HK-2 (cell line): Measurements from ENCODE around the gene CST3.
"Not testable (repeated sequence)": the region's sequence is repeated elsewhere in the genome, so short reads cannot be mapped to it uniquely, and the experiment has no call there.

Experiments
- DNase-seq: peaks from one replicate; pipeline ENCODE4 v3.0.0-alpha.2; 2018; ENCODE audit not compliant: unreplicated experiment

CST3 gene

DNA sequence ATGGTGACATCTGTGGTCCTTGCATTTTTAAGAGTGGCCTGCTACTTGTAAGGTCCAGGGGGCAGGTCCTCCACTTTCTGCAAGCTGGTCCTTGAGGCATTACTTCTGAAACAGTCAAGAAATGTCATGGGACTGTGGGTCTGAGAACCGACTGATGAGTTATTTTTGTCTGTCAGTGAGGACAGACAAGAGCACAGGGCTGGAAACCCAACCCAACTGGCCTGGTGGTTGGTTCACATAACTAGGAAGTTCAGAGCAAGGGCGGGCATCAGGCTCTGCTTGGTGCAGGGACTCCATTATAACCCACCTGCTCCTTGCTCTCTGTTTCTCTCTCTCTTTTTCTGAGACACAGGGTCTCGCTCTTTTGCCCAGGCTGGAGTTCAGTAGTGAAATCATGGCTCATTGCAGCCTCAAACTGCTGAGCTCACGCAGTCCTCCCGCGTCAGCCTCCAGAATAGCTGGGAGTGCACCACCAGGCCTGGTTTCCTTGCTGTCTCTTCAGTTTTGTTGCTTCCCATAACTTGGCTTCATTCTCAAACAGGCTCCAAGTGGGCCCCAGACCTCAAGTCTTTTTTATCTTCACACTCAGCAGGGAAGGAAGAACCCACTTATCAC lies 9.2 kb downstream of the CST3 start:
- DNase-seq: no peak

DNA sequence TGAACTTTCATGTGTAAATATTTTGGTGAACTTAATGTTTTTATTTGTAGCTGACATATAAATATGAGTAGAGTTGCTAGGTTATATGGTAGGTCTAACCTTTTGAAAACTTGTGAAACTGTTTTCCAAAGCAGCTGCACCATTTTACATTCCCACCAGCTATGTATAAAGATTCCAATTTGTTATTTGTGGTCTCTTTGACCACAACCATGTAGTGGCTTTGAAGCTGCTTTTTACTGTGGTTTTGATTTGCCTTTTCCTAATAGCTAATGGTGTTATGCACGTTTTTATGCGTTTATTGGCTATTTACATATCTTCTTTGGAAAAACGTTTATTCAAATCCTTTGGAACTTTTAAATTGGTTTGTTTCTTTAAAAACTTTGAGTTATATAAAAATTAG lies 10.3 kb downstream of the CST3 start:
- no peak for DNase-seq

DNA sequence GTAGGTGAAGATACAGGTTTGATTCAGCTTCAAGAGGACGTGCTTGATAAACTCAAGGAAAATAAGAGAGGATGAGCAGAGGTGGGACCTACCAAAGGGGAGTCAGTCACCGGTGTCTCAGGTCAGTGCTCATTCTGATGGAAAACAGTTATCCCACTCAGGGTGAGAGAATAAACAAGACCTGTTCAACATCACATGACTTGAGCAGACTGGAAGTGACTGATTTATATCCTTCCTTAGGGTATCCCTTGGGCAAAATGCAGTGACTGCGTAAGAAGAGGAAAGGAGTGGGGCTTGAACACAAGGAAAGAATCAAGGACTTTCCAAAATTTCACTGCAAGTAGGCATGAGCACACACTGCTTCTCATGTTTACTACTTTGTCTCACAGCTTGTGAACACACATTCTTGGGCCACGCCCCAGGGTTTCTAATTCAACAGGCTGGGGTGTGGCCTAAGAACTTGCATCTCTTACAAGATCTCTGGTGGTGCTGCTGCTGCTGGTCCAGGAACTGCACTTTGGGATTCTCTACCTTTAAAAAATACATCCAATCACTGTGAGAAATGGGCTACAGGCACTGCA lies 11.6 kb downstream of the CST3 start:
- no peak for DNase-seq

DNA sequence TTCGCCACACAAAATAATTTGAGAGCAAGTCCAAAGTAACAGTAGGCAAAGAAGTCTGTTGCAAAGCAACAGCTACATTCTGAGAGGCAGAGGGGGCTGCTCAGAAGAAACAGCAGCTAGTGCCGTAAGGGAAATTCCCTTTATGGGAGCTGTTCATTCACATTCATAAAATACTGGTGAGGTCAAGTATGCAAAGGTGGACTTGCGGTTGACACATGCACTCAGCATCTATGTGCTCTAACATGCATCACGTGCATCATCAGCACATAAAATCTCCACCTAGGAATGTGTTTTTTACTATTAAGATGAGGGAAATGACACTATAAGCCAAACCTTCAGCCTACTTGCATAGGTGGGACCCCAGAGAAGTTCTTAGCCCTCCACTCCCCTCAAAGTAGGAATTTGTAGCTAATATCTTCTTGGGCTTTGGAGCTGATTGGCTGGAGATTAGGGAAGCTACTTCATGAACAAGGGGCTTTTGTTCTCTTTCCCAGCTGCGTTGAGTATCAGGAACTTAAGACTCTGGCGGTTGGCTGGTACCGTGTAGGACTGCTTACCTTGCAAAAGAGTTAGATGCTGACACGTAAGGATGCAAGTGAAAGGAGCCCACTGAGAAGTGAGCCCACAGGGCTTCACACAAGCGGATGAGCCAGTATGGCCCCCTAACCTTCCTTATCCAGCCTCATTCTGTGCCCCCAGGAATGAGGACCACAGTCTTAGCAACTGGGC lies 12.4 kb downstream of the CST3 start:
- DNase-seq: no peak

DNA sequence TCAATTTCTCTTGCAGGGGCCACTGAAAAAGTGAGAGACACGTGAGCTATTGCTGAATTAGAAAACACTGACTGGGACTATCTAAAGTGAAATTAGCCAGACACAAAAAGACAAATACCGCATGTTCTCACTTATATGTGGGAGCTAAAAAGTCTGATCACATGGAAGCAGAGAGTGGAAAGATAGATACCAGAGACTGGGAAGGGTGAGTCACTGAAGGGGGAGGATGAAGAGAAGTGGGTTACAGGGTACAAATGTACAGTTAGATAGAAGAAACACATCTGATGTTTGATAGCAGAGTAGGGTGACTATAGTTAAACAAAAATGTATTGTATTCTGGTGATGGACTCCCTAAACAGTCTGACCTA lies 13.4 kb downstream of the CST3 start:
- DNase-seq: no peak

DNA sequence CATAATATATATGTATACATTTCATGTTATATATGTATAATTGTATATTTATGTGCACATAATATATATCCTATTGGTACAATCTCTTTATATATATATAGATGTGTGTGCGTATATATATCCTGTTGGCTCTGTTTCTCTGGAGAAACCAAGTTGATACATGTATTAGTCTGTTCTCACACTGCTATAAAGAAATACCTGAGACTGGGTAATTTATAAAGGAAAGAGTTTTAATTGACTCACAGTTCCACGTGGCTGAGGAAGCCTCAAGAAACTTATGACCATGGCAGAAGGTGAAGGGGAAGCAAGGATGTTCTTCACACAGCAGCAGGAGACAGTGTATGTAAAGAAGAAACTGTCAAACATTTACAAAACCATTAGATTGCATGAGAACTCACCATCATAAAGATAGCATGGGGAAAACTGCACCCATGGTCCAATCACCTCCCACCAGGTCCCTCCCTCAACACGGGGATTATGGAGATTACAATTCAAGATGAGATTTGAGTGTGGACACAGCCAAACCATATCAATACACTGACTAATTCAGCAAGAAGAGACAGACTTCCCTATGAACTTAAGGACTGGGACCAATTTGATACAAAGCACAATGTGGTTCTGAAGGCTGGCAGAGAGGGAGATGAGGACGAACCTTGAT lies 14.0 kb downstream of the CST3 start:
- no peak for DNase-seq

DNA sequence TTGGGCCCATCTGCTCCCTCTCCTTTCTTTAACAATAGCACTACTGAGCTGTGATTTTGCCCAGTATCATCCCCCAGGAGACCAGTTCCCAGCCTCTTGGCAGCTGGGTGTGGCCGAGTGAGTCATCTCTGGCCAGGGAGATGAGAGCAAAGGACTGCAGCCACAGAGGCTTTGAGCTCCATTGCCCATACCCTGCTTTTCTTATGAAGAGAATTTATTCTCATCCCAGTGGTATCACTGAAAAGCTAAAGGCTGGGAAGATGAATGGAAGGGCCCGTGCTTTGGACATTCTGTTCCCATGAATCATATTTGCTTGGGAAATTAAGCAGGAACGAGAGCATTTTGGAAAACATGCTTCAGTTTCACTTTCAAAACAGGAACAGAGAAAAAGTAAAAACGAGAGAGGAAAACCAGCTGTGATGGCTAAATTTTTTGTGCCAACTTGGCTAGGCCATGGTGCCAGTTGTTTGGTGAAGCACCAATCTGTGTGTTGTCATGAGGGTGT lies 14.9 kb downstream of the CST3 start:
- peak; percentile 51 for DNase-seq

DNA sequence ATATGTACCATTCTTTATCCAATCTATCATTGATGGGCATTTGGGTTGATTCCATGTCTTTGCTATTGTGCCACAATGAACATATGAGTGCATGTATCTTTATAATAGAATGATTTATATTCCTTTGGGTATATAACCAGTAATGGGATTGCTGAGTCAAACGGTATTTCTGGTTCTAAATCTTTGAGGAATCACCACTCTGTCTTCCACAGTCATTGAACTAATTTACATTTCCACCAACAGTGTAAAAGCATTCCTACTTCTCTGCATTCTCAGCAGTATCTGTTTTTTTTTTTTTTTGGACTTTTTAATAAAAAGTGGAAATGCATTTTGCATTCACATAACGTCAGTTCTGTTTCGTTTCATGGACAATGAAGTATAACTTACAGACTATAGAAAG lies 15.4 kb downstream of the CST3 start:
- DNase-seq: not testable (repeated sequence)

DNA sequence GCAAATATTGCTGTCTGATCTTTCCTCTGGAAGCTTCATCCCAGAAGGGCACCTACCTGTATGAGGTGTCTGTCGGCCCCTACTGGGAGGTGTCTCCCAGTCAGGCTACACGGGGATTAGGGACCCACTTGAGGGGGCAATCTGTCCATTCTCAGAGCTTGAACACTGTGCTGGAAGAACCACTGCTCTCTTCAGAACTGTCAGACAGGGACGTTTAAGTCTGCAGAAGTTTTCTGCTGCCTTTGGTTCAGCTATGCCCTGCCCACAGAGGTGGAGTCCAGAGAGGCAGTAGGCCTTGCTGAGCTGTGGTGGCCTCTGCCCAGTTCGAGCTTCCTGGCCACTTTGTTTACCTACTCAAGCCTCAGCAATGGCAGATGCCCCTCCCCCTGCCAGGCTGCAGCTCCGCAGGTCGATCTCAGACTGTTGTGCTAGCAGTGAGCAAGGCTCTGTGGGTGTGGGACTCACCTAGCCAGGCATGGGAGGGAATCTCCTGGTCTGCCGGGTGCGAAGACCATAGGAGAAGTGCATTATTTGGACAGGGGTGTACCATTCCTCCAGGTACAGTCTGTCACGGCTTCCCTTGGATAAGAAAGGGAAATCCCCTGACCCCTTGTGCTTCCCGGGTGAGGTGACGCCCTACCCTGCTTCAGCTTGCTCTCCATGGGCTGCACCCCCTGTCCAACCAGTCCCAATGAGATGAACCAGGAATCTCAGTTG lies 16.9 kb downstream of the CST3 start:
- not testable (repeated sequence) for DNase-seq

DNA sequence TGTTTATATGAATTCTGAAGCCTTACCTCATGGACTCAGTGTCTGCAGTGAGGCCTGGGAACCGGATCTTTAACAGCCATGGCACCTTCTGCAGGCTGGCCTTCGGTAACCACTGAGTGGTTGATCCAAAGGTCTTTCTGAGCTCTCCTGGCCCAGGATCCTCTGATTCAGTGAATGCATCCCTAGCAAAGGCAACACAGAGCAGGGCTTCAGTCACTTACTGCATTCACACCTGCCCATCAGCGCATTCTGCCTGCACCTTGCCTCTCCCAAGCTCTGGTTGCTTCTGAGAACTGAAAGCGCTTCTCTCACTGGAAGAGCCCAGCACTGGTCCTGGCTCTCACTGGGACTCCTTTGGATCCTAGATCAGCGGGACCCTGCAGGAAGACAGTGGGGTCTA lies 23.6 kb downstream of the CST3 start:
- DNase-seq: no peak

DNA sequence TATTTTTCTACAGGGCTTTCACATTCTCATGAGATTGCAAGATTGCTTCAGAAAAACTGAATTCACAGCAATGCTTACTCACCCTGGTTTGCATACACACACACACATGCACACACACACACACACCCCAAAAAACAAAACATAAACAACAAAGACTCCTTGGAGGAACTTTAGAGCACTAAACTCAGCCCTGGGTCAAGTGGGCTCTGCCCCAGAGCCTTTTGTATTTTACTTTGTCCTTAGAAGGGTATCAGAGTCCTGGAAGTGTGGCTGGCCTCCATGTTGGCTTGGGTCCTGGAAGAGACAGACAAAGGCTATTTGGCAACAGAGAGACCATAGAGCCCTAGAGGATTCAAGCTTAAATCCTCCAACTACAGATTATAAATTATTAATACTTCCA lies 24.1 kb downstream of the CST3 start:
- no peak for DNase-seq

DNA sequence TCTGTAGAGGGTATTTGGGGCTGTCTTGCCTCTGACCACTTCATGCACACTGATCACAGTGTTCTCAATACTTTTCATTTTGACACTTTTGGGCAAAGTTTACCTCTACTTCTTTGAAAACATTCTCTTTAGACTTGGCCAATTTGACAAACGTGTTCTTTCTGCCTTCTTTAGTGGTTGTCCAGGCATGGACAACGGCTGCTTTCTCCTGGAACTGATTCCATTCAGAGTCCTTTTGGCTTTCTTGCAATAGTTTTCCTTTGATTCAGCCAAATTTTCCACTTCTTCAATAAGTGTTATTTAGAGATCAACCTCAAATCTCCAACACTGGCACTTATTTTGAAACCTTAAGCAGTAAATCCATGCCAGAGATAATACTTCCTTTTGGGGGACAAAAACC lies 25.4 kb downstream of the CST3 start:
- no peak for DNase-seq

DNA sequence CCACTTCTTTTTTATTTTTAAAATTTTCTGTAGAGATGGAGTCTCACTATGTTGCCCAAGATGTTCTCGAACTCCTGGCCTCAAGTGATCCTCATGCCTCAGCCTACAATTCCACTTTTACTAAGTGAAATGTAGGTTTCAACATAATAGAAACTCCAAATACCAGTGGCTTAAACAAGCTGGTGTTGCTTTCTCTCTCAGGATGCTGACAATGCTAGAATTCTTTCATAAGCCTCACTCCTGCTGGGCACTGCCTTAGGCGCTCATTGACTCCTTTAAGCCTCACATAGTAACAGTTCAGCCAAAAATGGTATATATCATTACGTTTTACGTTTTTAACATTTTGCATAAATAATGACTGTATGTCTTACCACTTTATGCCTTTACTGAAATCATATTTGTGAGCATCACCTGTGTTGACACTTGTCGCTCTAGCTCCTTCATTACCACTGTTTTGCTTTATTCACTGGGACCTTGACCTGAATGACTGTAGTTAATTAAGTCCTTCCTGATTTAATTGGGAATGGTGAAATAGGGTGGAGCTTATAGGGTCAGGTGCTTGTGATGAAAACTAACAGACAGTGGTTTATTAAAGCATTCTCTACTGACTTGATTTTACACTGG lies 28.2 kb downstream of the CST3 start:
- no peak for DNase-seq

DNA sequence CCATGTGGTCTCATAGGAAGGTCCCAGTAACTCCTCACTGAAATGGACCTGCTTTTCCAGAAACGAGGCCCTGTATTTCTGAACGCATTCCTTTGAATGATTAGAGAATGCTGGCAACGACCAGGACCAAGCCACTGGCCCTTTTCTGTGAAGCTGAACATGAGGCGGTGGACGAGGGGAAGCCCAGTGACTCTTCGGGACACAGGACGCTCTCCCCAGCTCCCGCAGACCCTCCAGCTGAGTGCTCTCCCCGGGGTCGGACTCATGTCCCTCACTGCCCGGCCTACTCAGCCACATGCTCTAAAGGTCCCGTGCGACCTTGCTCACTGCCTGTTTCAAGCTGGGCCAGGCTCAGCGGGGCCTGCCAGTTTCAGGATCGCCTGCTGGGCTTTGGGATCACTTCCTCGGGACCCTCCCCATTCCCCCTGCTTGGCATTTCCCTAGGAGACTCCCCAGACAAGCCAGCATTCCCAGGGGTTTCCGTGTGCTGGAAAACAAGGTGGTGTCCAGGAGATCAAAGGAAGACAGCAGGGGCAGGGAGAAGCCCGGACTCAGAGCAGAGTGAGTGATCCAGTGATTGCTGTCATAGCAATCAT lies 29.4 kb downstream of the CST3 start:
- no peak for DNase-seq

DNA sequence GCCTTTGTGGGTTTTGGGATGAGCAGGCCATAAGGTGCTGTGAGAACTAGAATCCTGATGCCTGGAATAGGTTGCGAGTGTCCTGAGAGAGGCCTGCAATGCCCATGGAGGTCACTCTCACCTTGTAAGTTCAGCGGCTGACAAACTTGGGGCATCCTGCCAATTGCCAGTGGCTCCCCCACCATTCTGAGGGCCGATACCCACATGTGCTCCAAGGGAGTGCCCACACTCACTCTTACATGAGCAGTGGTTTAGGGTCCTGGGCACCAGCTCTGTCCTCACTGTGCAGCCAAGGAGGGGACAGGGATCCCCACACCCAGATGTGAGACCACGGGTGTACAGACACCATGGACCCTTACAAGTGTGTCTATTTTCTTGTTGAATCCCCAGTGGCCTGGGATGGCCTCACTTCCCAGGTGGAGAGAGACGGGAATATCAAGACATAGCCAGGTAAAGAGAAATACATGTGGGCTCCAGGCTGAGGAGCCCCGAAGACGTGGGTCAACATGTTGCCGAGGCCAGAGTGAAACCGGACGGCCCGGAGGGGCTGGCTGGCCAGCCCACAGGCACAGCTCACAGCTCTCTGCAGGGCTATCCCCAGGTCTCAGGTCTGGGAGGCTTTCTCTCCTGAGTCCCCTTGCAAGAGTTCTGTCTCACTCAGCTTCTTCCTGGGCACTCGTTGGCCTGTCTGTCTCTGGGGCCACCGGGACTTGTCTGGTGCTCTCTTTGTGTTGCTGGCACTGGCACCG lies 30.1 kb downstream of the CST3 start:
- DNase-seq: no peak

DNA sequence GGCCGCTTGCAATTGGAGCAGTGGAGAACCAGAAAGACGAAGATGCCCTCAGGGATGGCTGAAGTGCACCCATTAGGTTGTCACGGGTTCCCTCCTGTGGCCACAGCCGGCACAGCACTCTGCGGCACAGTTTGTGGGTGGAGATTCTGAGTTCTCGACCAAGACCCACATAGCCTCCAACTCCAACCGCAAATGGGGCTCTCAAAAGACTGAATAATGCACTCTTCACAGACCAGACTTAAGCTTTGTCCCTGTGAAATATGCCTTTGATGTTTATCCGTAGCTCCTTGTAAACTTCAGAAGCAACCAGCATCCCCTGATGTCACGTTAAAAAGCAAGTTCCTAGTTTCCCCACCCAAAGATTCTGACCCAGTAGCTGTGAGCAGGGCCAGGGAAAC lies 31.1 kb downstream of the CST3 start:
- peak; percentile 75 for DNase-seq

DNA sequence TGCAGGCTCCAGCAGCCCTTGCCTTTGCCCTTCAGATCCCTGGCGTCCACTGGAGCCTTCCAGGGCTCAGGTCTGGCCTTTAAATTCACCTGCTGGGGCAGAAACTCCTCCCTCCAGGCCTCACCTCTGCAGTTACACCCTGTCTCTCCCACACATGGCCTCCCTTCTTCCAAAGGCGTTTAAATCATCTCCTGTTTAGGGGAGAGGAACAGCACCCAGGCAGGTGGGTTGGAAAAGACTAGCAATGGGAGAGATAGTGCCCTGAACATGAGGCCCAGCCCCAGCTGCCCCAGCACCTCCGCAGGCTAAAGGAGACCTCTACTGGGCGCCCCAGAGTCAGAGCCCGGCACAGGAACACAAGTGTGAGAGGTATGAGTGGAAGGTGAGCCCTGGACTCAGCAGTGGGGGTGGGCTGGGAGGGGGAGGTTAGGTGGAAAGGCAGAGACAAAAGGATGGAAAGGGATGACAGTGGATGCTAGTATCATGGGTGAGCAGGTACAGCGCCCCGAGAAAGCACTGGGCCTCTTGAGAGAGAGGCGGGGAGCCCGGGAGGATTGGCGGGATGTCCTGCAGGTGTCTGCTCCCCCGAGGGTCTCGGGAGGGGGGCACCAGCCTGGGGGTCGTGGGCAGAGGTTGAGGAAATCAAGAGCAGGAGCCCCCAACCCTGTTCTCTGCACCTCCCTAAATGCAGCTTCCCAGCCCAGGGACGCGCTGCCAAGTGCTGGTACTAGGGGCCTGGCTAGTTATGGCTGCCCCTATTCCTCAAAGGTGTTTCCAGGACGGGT lies 31.7 kb downstream of the CST3 start, which contains the start of gene CST9:
TSS of gene CST9 (minus strand) at position 51 of the 785 bp plus-strand sequence. CDS start 53 bp downstream, outside the sequence.
- DNase-seq: no peak

DNA sequence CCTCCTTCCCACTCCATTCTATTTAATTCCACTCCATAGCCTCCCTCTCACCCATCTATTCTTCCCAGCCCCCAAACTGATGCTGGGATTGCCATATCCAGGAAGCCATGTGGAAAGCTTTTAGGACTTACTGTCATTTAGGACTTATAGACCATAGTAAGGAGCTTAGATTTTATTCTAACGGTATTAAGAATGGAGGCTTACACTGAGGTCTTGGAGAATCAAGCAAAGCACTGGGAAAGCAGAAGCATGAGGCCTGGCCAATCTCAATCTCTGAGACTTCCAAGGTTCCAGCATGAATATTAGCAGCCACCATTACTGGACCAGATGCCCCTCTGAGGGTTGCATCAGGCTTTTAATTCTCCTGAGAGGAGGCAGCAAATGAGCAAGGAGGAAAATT lies 33.4 kb downstream of the CST3 start:
- no peak for DNase-seq

DNA sequence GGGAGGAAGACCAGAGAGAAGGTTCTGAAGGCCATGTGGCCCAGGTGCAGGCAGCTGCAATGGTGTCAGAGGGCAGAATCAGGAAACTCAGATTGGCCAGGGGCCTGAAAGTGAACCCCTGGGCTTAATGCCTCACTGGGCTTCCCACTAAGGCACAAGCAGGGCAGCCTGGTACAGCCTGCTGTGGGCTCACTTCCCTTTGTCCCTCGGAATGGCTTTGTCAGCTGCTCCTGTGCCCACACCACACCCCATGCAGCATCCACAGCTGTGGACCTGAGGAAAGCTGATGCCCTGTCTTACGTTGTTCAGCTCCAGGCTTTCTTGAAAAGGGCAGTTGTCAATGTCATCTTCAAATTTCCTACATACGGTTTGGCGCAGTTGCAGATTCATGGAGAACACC lies 34.4 kb downstream of the CST3 start:
- no peak for DNase-seq

DNA sequence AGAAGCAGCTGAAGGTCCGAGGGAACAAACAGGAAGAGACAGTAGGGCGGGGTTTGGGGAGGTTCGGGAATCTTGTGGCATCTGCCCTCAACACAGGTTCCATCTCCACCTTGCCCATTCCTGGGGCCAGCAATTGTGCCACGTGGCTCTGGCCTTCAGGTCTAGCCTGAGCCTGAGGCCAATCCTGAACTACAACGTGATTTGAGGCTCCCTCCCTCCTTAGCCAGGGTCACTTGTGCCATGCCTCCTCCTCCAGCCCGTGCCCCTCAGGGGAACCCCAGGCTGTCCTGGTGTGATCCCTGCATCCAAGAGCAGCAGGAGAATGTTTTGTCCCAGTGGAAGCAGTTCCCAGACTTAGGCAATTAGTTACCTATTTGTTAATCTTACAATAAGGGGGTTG lies 35.1 kb downstream of the CST3 start:
- DNase-seq: no peak
